Measurements from ENCODE around the gene C1GALT1.

The C1GALT1 gene

GRCh38 chr7:7266257-7266881, 84.0 kb downstream of the C1GALT1 start:
- H3K4me3 ChIP-seq (ENCODE audit: control insufficient read depth, low read depth, low read length): no peak overlapping the region
- TF ChIP-seq CTCF (conservative IDR thresholded peaks at IDR 0.05; ENCODE audit: control insufficient read depth, insufficient read depth, low read depth, low read length): no peak
- no peak for DNase-seq (ENCODE audit: low read depth)

GRCh38 chr7:7271094-7271874, 88.9 kb downstream of the C1GALT1 start:
- H3K4me3 ChIP-seq (ENCODE audit: control insufficient read depth, low read depth, low read length): no peak overlapping the region
- DNase-seq (ENCODE audit: low read depth): no peak
- no peak for TF ChIP-seq CTCF (conservative IDR thresholded peaks at IDR 0.05; ENCODE audit: control insufficient read depth, insufficient read depth, low read depth, low read length)

- no peak overlapping the region for H3K4me3 ChIP-seq (ENCODE audit: control insufficient read depth, low read depth, low read length)
- peak; percentile 28 for DNase-seq (ENCODE audit: low read depth)
- no peak for TF ChIP-seq CTCF (conservative IDR thresholded peaks at IDR 0.05; ENCODE audit: control insufficient read depth, insufficient read depth, low read depth, low read length)
Measured at GRCh38 chr7:7272294-7272693, 90.0 kb downstream of the C1GALT1 start.

GRCh38 chr7:7274782-7275181, 92.4 kb downstream of the C1GALT1 start:
- no peak overlapping the region for H3K4me3 ChIP-seq (ENCODE audit: control insufficient read depth, low read depth, low read length)
- peak; percentile 53 for DNase-seq (ENCODE audit: low read depth)
- TF ChIP-seq CTCF (conservative IDR thresholded peaks at IDR 0.05; ENCODE audit: control insufficient read depth, insufficient read depth, low read depth, low read length): no peak

GRCh38 chr7:7276161-7276560, 93.8 kb downstream of the C1GALT1 start:
- no peak for TF ChIP-seq CTCF (conservative IDR thresholded peaks at IDR 0.05; ENCODE audit: control insufficient read depth, insufficient read depth, low read depth, low read length)
- no peak for DNase-seq (ENCODE audit: low read depth)
- H3K4me3 ChIP-seq (ENCODE audit: control insufficient read depth, low read depth, low read length): no peak overlapping the region

- H3K4me3 ChIP-seq (ENCODE audit: control insufficient read depth, low read depth, low read length): no peak overlapping the region
- DNase-seq (ENCODE audit: low read depth): no peak
- TF ChIP-seq CTCF (conservative IDR thresholded peaks at IDR 0.05; ENCODE audit: control insufficient read depth, insufficient read depth, low read depth, low read length): no peak
Measured at GRCh38 chr7:7290429-7291122, 108.2 kb downstream of the C1GALT1 start.
